Activated T-cell treated with anti-CD3 and anti-CD28 coated beads for 48 hours (primary cell): ENCODE measurements around the gene SULT1C2.

ENCODE experiments used
- DNase-seq: peaks from one replicate; pipeline ENCODE4 v3.0.0-alpha.2; 2020; ENCODE audit warnings: low read depth

The SULT1C2 gene

GRCh38 chr2:108293850-108294249 lies 5.2 kb downstream of the SULT1C2 start:
- no peak for DNase-seq

- no peak for DNase-seq
Observed at GRCh38 chr2:108297436-108298141, 8.9 kb downstream of the SULT1C2 start.

GRCh38 chr2:108301558-108301957 lies 12.9 kb downstream of the SULT1C2 start:
- no peak for DNase-seq

GRCh38 chr2:108304975-108305374 lies 16.3 kb downstream of the SULT1C2 start:
- DNase-seq, result no peak

GRCh38 chr2:108305901-108306300 lies 17.2 kb downstream of the SULT1C2 start:
- DNase-seq, result no peak

GRCh38 chr2:108309903-108310302 lies 21.2 kb downstream of the SULT1C2 start:
- DNase-seq, result no peak

GRCh38 chr2:108314586-108315296 lies 26.0 kb downstream of the SULT1C2 start:
- DNase-seq, result no peak

- no peak for DNase-seq
Observed at GRCh38 chr2:108315444-108315934, 26.8 kb downstream of the SULT1C2 start.

GRCh38 chr2:108316033-108316432 lies 27.3 kb downstream of the SULT1C2 start:
- DNase-seq, result no peak

GRCh38 chr2:108316461-108317258 lies 28.0 kb downstream of the SULT1C2 start:
- no peak for DNase-seq

- no peak for DNase-seq
Observed at GRCh38 chr2:108320326-108320922, 31.7 kb downstream of the SULT1C2 start.

- no peak for DNase-seq
Observed at GRCh38 chr2:108323619-108324018, 34.9 kb downstream of the SULT1C2 start.

- no peak for DNase-seq
Observed at GRCh38 chr2:108324531-108325255, 36.0 kb downstream of the SULT1C2 start.

GRCh38 chr2:108325756-108326155 lies 37.1 kb downstream of the SULT1C2 start:
- no peak for DNase-seq

- no peak for DNase-seq
Observed at GRCh38 chr2:108329771-108330170, 41.1 kb downstream of the SULT1C2 start.

GRCh38 chr2:108330979-108331378 lies 42.3 kb downstream of the SULT1C2 start:
- no peak for DNase-seq

- DNase-seq, result no peak
Observed at GRCh38 chr2:108345951-108346350, 57.3 kb downstream of the SULT1C2 start.

GRCh38 chr2:108346827-108347226 lies 58.1 kb downstream of the SULT1C2 start:
- DNase-seq, result no peak

- no peak for DNase-seq
Observed at GRCh38 chr2:108347786-108348185, 59.1 kb downstream of the SULT1C2 start.

- DNase-seq, result no peak
Observed at GRCh38 chr2:108348816-108349570, 60.3 kb downstream of the SULT1C2 start.

GRCh38 chr2:108349571-108349928 lies 60.9 kb downstream of the SULT1C2 start:
- DNase-seq, result no peak
